HFF-Myc (cell line): ENCODE measurements around the gene SAMD3.

ENCODE experiments used
- DNase-seq: peaks from one replicate; pipeline ENCODE4 v3.0.0-alpha.2; 2011; ENCODE audit warnings: low read depth; ENCODE audit errors: extremely low read depth
- H3K4me3 ChIP-seq: replicated peaks from 2 replicates; pipeline ENCODE4 v1.5.1; 2011; ENCODE audit warnings: low read depth, mild to moderate bottlenecking, control low read depth, low read length
- CTCF ChIP-seq: IDR thresholded peaks from 2 replicates; pipeline ENCODE4 v1.5.1; 2012; ENCODE audit warnings: mild to moderate bottlenecking, low read depth, low read length, control low read depth; ENCODE audit errors: missing control alignments

Gene SAMD3

DNA sequence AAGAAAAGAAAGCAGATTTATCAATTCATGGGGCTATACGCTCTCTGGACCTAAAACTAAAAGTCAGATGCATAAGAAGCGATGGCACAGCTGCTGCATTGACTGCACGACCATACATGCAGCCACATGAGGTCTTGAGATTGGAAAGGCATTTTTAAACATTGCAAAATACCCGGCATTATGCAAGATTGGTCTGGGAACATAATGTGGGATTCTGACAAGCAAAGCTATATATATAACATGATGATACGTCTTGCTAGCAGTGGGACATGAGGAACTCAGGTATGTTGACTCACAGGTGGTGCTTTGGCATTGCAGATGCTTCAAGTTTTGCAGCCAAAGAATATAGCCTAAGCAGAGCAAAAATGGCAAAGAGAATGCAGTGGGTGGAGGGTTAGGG, 55.1 kb downstream of the SAMD3 start:
- TF ChIP-seq CTCF = no peak
- DNase-seq = no peak
- no peak overlapping the region for H3K4me3 ChIP-seq

DNA sequence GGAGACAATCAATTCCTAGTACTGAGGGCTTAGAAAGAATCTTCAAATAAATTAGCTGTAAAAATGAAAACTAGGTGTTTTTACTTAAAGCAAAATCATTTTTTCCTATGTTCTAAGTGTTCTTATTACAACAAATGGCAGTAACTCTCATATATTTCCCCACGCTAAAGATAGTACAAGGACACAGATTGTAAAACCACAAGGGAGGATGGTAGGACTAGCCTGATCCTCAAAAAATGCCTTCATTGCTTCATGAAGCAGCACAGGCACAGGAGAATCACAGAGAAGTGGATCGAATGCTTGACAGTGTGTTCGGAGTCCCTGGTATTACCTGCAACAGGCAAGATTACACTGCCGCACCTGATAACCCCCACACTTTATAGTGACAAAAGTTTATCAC, 58.5 kb downstream of the SAMD3 start:
- H3K4me3 ChIP-seq = no peak overlapping the region
- no peak for DNase-seq
- TF ChIP-seq CTCF = no peak

DNA sequence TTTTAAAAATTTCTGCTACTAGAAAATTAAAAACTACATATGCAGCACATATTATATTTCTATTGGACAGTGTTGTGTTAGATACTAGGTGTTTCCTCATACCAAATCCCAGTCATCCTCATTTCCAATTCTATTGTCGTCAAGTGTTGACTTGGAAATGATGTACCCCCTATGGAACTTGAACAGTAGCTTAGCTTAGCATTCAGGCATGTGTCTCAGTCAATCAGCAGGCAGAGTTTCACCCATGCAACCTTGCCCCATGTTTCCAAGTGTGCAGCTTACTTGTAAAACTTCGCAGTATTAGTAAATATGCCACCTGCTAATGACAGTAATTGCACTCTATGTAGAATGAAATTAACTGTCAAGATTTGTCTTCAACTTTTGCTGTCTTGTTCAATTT, 59.5 kb downstream of the SAMD3 start:
- TF ChIP-seq CTCF = no peak
- no peak overlapping the region for H3K4me3 ChIP-seq
- no peak for DNase-seq

GRCh38 chr6:130162421-130162820, 60.3 kb downstream of the SAMD3 start:
- no peak overlapping the region for H3K4me3 ChIP-seq
- DNase-seq = no peak
- no peak for TF ChIP-seq CTCF

GRCh38 chr6:130161683-130162404, 60.9 kb downstream of the SAMD3 start:
- H3K4me3 ChIP-seq = no peak overlapping the region
- DNase-seq = no peak
- no peak for TF ChIP-seq CTCF

- H3K4me3 ChIP-seq = no peak overlapping the region
- TF ChIP-seq CTCF = no peak
- no peak for DNase-seq
Observed at GRCh38 chr6:130159956-130160355, 62.8 kb downstream of the SAMD3 start.

- no peak overlapping the region for H3K4me3 ChIP-seq
- no peak for TF ChIP-seq CTCF
- no peak for DNase-seq
Observed at GRCh38 chr6:130158548-130158947, 64.2 kb downstream of the SAMD3 start.
